OCI-LY7 (cell line): ENCODE measurements around the gene BPIFB4.

ENCODE experiments used
- EZH2phosphoT487 ChIP-seq: fragments of 200-600 bp; sonication (generic); IDR thresholded peaks from 2 replicates; pipeline ENCODE4 v1.6.1; 2018; ENCODE audit warnings: low read depth, borderline replicate concordance, mild to moderate bottlenecking, mixed run types, antibody characterized with exemption, low read length, moderate library complexity, mixed read lengths
- TF ChIP-seq, protein P1 (sequence below): fragments of 200-600 bp; sonication (generic); conservative IDR thresholded peaks from 2 replicates; pipeline ENCODE4 v1.5.1; 2014; ENCODE audit warnings: mild to moderate bottlenecking, antibody characterized with exemption, low read length, moderate library complexity, mixed read lengths

DNA sequence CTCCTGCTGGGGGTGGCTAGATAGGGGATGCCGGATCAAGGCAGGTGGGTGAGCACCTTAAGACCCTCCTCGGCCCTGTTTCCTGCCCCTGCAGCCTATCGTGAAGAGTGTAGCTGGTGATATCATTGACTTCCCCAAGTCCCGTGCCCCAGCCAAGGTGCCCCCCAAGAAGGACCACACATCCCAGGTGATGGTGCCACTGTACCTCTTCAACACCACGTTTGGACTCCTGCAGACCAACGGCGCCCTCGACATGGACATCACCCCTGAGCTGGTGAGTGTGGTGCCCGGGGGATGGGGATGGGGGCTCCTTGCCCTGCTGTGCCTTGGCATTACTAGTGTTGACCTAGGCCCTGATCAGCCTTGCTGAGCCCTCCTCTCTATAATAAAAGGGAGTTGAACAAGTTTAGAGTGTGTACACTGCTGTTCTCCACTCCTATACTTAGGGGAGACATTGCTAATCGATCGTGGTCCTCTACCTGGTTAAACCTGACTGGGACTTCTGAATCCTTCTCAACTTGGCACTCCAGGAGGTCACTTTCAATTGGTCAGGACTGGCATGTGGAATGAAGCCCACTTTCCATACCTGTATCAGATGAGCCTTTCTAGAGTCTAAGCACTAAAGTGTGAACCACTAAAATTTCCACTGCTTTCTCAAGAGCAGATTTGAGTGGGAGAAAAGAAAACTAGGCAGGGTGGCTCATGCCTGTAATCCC is 14.7 kb upstream of the BPIFB4 start:
- TF ChIP-seq, protein P1, sequence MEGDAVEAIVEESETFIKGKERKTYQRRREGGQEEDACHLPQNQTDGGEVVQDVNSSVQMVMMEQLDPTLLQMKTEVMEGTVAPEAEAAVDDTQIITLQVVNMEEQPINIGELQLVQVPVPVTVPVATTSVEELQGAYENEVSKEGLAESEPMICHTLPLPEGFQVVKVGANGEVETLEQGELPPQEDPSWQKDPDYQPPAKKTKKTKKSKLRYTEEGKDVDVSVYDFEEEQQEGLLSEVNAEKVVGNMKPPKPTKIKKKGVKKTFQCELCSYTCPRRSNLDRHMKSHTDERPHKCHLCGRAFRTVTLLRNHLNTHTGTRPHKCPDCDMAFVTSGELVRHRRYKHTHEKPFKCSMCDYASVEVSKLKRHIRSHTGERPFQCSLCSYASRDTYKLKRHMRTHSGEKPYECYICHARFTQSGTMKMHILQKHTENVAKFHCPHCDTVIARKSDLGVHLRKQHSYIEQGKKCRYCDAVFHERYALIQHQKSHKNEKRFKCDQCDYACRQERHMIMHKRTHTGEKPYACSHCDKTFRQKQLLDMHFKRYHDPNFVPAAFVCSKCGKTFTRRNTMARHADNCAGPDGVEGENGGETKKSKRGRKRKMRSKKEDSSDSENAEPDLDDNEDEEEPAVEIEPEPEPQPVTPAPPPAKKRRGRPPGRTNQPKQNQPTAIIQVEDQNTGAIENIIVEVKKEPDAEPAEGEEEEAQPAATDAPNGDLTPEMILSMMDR, result no peak
- TF ChIP-seq EZH2phosphoT487, result no peak
